H9 (cell line): ENCODE results near the gene GSTA5. TPM values are rescaled to one million over a fixed set of nuclear protein-coding genes. Genes with fewer than 3 reads are reported as not detected.

Source experiments
- DNase-seq: peaks from one replicate; pipeline ENCODE4 v3.0.0-alpha.2; 2017
- H2AFZ ChIP-seq: one replicate; pipeline ENCODE4 v1.6.1; 2013; ENCODE audit warnings: mild to moderate bottlenecking, low read length, control low read depth, moderate library complexity
- H2AK5ac ChIP-seq: 2 replicates; pipeline ENCODE4 v1.6.1; 2013; ENCODE audit warnings: low read length, control low read depth, mixed read lengths; ENCODE audit not compliant: insufficient read length
- H2BK120ac ChIP-seq: one replicate; pipeline ENCODE4 v1.6.1; 2013; ENCODE audit warnings: low read depth, mild to moderate bottlenecking, low read length, control low read depth, inconsistent platforms; ENCODE audit not compliant: poor library complexity, severe bottlenecking
- H2BK12ac ChIP-seq: 2 replicates; pipeline ENCODE4 v1.6.1; 2013; ENCODE audit warnings: low read length, control low read depth, mixed read lengths, low read depth; ENCODE audit not compliant: insufficient read length
- H2BK15ac ChIP-seq: 2 replicates; pipeline ENCODE4 v1.6.1; 2013; ENCODE audit warnings: low read depth, low read length, control low read depth
- H2BK20ac ChIP-seq: one replicate; pipeline ENCODE4 v1.6.1; 2013; ENCODE audit warnings: low read depth, mild to moderate bottlenecking, low read length, control low read depth, inconsistent platforms; ENCODE audit not compliant: poor library complexity, severe bottlenecking
- H2BK5ac ChIP-seq: 2 replicates; pipeline ENCODE4 v1.6.1; 2013; ENCODE audit warnings: low read length, control low read depth, mixed read lengths; ENCODE audit not compliant: insufficient read length
- H3K14ac ChIP-seq: 2 replicates; pipeline ENCODE4 v1.6.1; 2013; ENCODE audit warnings: low read length, control low read depth; ENCODE audit not compliant: insufficient read depth
- H3K18ac ChIP-seq: 2 replicates; pipeline ENCODE4 v1.6.1; 2013; ENCODE audit warnings: low read depth, mild to moderate bottlenecking, mixed read lengths, low read length, control low read depth; ENCODE audit not compliant: insufficient read length
- H3K23ac ChIP-seq: 2 replicates; pipeline ENCODE4 v1.6.1; 2013; ENCODE audit warnings: low read length, control low read depth, mixed read lengths, low read depth; ENCODE audit not compliant: insufficient read length
- H3K23me2 ChIP-seq: 2 replicates; pipeline ENCODE4 v1.6.1; 2013; ENCODE audit warnings: low read depth, mild to moderate bottlenecking, mixed read lengths, low read length, control low read depth; ENCODE audit not compliant: insufficient read length, poor library complexity, severe bottlenecking
- H3K27ac ChIP-seq: 2 replicates; pipeline ENCODE4 v1.5.1; 2013; ENCODE audit warnings: low read length, control low read depth, mixed read lengths, low read depth; ENCODE audit not compliant: insufficient read length
- H3K27me3 ChIP-seq: 2 replicates; pipeline ENCODE4 v1.6.1; 2013; ENCODE audit warnings: low read length, control low read depth, inconsistent platforms; ENCODE audit not compliant: insufficient read depth
- H3K4ac ChIP-seq: 2 replicates; pipeline ENCODE4 v1.6.1; 2013; ENCODE audit warnings: low read depth, mild to moderate bottlenecking, control low read depth, inconsistent platforms, low read length, moderate library complexity
- H3K4me1 ChIP-seq: 2 replicates; pipeline ENCODE4 v1.6.1; 2013; ENCODE audit warnings: low read length, control low read depth, inconsistent platforms; ENCODE audit not compliant: insufficient read depth
- H3K4me2 ChIP-seq: 2 replicates; pipeline ENCODE4 v1.6.1; 2013; ENCODE audit warnings: low read length, control low read depth, mixed read lengths; ENCODE audit not compliant: insufficient read length, insufficient read depth
- H3K56ac ChIP-seq: 2 replicates; pipeline ENCODE4 v1.6.1; 2013; ENCODE audit warnings: low read depth, mild to moderate bottlenecking, mixed read lengths, low read length, control low read depth; ENCODE audit not compliant: insufficient read length
- H3K79me1 ChIP-seq: 2 replicates; pipeline ENCODE4 v1.6.1; 2013; ENCODE audit warnings: low read depth, mild to moderate bottlenecking, moderate library complexity, low read length, control low read depth, inconsistent platforms; ENCODE audit not compliant: insufficient read depth, poor library complexity, severe bottlenecking
- H3K79me2 ChIP-seq: 2 replicates; pipeline ENCODE4 v1.6.1; 2013; ENCODE audit warnings: low read length, control low read depth, inconsistent platforms; ENCODE audit not compliant: insufficient read depth
- H3K9ac ChIP-seq: 2 replicates; pipeline ENCODE4 v1.6.1; 2013; ENCODE audit warnings: low read length, control low read depth, mixed read lengths; ENCODE audit not compliant: insufficient read length; ENCODE audit errors: extremely low read depth
- H3K9me3 ChIP-seq: one replicate; pipeline ENCODE4 v1.6.1; 2013; ENCODE audit warnings: low read depth, low read length, inconsistent platforms; ENCODE audit not compliant: control insufficient read depth
- H3T11ph ChIP-seq: one replicate; pipeline ENCODE4 v1.6.1; 2013; ENCODE audit warnings: mild to moderate bottlenecking, low read length, control low read depth, inconsistent platforms
- H4K20me1 ChIP-seq: one replicate; pipeline ENCODE4 v1.6.1; 2013; ENCODE audit not compliant: control insufficient read depth, insufficient read length, insufficient read depth
- H4K5ac ChIP-seq: 2 replicates; pipeline ENCODE4 v1.6.1; 2013; ENCODE audit warnings: low read depth, mild to moderate bottlenecking, mixed read lengths, low read length, control low read depth; ENCODE audit not compliant: insufficient read length
- H4K8ac ChIP-seq: replicated peaks from 2 replicates; pipeline ENCODE4 v1.6.1; 2013; ENCODE audit warnings: low read length, control low read depth, mixed read lengths, low read depth; ENCODE audit not compliant: insufficient read length
- H4K91ac ChIP-seq: 2 replicates; pipeline ENCODE4 v1.6.1; 2013; ENCODE audit warnings: low read depth, mild to moderate bottlenecking, moderate library complexity, mixed read lengths, low read length, control low read depth; ENCODE audit not compliant: insufficient read length
- H3K27ac Mint-ChIP-seq, 3 experiments: 2 replicates in 2 of 3; 3 replicates in 1 of 3; pipeline ENCODE4 v1.8.0; 2020 to 2021; ENCODE audit warnings: mixed read lengths in 3 of 3, mild to moderate bottlenecking in 1 of 3, moderate library complexity in 1 of 3
- H3K27me3 Mint-ChIP-seq: 2 replicates; pipeline ENCODE4 v1.8.0; 2021; ENCODE audit warnings: low read depth, mild to moderate bottlenecking, moderate library complexity, mixed read lengths
- H3K36me3 Mint-ChIP-seq, 3 experiments: 2 replicates in 2 of 3; 3 replicates in 1 of 3; pipeline ENCODE4 v1.8.0; 2020 to 2021; ENCODE audit warnings: low read depth in 3 of 3, mixed read lengths in 3 of 3; ENCODE audit not compliant: insufficient read depth in 1 of 3
- H3K4me1 Mint-ChIP-seq, 2 experiments: 2 replicates each; pipeline ENCODE4 v1.8.0; 2020; ENCODE audit warnings: mixed read lengths in 2 of 2
- H3K4me3 Mint-ChIP-seq, 2 experiments: 2 replicates in 1 of 2; 3 replicates in 1 of 2; pipeline ENCODE4 v1.8.0; 2020 to 2021; ENCODE audit warnings: mild to moderate bottlenecking in 2 of 2, mixed read lengths in 2 of 2, moderate library complexity in 1 of 2
- H3K9me3 Mint-ChIP-seq, 2 experiments: 2 replicates in 1 of 2; 3 replicates in 1 of 2; pipeline ENCODE4 v1.8.0; 2020; ENCODE audit warnings: mild to moderate bottlenecking in 2 of 2, mixed read lengths in 2 of 2, moderate library complexity in 1 of 2
- WGBS: extraction: QIAGEN DNeasy Blood & Tissue Kit; methylation state at CpG from one replicate; pipeline ENCODE4 v1.1.7; 2013; ENCODE audit warnings: missing lambda C conversion rate, low lambda C conversion rate, mixed read lengths; ENCODE audit not compliant: insufficient read length; ENCODE audit errors: extremely low coverage; 5-methylcytosine and 5-hydroxymethylcytosine counted together
- total RNA-seq: library from RNA; stranded (reverse); gene quantifications from 2 replicates; pipeline ENCODE4 v1.2.1, GENCODE V29; 2021
- TF ChIP-seq, protein P1 (sequence below): fragments of 200-600 bp; sonication (generic); conservative IDR thresholded peaks from 3 replicates; pipeline ENCODE4 v1.8.0; 2021; ENCODE audit warnings: antibody characterized with exemption, mild to moderate bottlenecking

Gene GSTA5
- total RNA-seq, 1 experiment from 2014 or later, result not detected

- H3K23me2 ChIP-seq, result no peaks in the 10 kb centered on the region
- H4K5ac ChIP-seq, result no peak overlapping the region
- no peak overlapping the region for H3K4me3 Mint-ChIP-seq
- H4K91ac ChIP-seq, result no peak overlapping the region
- H2BK5ac ChIP-seq, result no peak overlapping the region
- H3K23ac ChIP-seq, result no peak overlapping the region
- no CpG with 5 or more reads among the region's 1 CpG for WGBS
- H3K18ac ChIP-seq, result no peak overlapping the region
- H3K14ac ChIP-seq, result no peak overlapping the region
- H3K36me3 Mint-ChIP-seq, result no peaks in the 10 kb centered on the region
- H3K4me2 ChIP-seq, result no peak overlapping the region
- no peak overlapping the region for H3K9ac ChIP-seq
- H3K9me3 ChIP-seq, result no peaks in the 10 kb centered on the region
- no peak overlapping the region for H3T11ph ChIP-seq
- H2AFZ ChIP-seq, result no peak overlapping the region
- TF ChIP-seq, protein P1, sequence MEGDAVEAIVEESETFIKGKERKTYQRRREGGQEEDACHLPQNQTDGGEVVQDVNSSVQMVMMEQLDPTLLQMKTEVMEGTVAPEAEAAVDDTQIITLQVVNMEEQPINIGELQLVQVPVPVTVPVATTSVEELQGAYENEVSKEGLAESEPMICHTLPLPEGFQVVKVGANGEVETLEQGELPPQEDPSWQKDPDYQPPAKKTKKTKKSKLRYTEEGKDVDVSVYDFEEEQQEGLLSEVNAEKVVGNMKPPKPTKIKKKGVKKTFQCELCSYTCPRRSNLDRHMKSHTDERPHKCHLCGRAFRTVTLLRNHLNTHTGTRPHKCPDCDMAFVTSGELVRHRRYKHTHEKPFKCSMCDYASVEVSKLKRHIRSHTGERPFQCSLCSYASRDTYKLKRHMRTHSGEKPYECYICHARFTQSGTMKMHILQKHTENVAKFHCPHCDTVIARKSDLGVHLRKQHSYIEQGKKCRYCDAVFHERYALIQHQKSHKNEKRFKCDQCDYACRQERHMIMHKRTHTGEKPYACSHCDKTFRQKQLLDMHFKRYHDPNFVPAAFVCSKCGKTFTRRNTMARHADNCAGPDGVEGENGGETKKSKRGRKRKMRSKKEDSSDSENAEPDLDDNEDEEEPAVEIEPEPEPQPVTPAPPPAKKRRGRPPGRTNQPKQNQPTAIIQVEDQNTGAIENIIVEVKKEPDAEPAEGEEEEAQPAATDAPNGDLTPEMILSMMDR, result no peak
- no peak overlapping the region for H3K56ac ChIP-seq
- no peak overlapping the region for H2BK15ac ChIP-seq
- H3K79me2 ChIP-seq, result no peaks in the 10 kb centered on the region
- DNase-seq, result no peak
- no peak overlapping the region for H4K8ac ChIP-seq
- no peak overlapping the region for H2BK12ac ChIP-seq
- H2BK120ac ChIP-seq, result no peak overlapping the region
- peaks cover 6% of the 10 kb centered on the region in 2 experiments for H3K4me1 Mint-ChIP-seq
- H2AK5ac ChIP-seq, result no peak overlapping the region
- H3K27ac ChIP-seq, result no peak overlapping the region
- no peak overlapping the region for H3K4ac ChIP-seq
- no peaks in the 10 kb centered on the region for H4K20me1 ChIP-seq
- no peaks in the 10 kb centered on the region for H3K4me1 ChIP-seq
- H3K9me3 Mint-ChIP-seq, result no peaks in the 10 kb centered on the region
- no peaks in the 10 kb centered on the region; the same call in 1 of the 2 replicates for H3K27me3 Mint-ChIP-seq
- no peaks in the 10 kb centered on the region for H3K79me1 ChIP-seq
- no peak overlapping the region for H2BK20ac ChIP-seq
- H3K27ac Mint-ChIP-seq, result no peak overlapping the region
- no peaks in the 10 kb centered on the region for H3K27me3 ChIP-seq
These were observed 37.8 kb downstream of the GSTA5 start for GRCh38 chr6:52802806-52803205.
